ENCODE measurements around the gene ARAP1. TPM values are rescaled to one million over a fixed set of nuclear protein-coding genes. Genes with fewer than 3 reads are reported as not detected.

Gene ARAP1
- total RNA-seq, 1 donor from 2014 or later: 81.5 TPM

DNA sequence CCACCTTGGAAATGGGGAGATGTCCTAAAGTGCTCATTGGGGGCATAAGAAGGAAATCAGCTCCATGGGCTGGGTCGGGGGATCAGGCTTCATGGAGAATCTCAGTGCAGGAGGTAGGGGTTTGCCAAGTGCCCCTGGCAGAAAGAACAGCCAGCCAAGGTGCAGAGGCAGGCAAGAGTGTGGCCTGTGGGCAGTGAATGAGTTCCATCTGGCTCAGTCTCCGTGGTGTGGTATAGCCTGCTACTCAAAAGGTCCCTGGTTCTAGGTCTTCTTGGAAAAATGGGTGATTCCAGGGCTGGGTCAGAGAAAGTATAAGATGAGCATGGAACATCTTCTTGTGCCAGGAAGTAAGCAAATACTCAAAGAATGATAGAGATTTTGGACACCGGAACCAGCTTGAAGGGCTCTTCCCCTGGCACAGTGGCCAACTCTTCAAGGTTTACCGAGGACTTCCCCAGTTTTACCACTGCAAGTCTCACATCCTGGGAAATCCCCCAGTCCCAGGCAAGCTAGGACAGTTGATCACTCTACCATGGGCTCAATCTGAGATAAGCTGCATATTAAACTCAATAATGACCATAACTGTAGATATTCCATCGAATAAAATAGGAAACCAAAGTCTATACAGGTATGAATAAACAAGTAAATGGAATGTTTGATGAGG is 10.6 kb upstream of the ARAP1 start:
- Mint-ChIP-seq H3K36me3 (ENCODE audit: low read depth) (no peaks in the 10 kb centered on the region), H3K9me3 (no peaks in the 10 kb centered on the region), H3K27me3 (no peaks in the 10 kb centered on the region), H3K27ac (no peak overlapping the region), H3K4me1 (peaks cover 22% of the 10 kb centered on the region), H3K4me3 (no peak overlapping the region)
- DNase-seq: peak; percentile 68
- intact Hi-C loops (cut with micrococcal nuclease): loop anchor here (2.0 kb wide), 1 partner anchor 16 kb away; no protein-coding TSS in a partner anchor

DNA sequence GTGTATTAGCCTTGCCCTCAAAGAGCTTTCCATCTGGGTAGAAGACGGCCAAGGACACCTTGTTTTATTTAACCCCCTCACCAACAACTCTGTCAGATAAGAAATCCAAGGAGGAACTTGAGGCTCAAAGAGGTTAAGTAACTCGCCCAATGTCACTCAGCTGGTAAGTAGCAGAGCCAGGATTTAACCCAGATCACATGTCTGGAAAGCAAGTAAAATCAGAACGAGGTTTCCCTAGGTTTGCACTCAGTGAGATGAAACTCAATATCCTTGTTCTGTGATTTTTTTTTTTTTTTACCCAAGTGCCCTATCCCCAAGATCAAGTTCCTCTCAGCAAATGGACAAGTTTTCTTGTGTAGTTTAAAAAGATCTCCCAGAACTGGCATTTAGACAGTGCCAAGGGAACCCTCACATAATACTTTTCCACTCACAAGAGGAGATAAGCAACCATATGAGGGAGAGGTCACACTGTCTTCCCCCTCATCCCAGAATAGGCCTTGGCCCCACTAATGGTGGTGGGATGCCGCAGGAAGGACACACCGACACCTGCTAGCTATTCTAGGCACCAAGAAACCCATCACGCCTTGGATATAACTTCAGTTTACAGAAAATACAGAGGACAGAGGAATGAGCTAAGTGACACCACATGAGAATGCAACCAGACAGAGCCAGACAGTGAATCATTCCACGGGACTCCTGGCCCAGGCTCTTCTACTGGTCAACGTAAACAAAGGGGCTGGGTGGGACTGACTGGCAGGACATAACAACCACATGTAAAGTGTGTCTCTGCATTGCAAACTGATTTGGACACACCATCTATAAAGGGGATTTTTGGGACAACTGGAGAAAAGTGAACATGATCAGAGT is 8.6 kb upstream of the ARAP1 start:
- Mint-ChIP-seq H3K4me3 (no peak overlapping the region), H3K27me3 (no peaks in the 10 kb centered on the region), H3K4me1 (peaks cover 22% of the 10 kb centered on the region), H3K36me3 (ENCODE audit: low read depth) (peaks cover 4% of the 10 kb centered on the region), H3K9me3 (no peaks in the 10 kb centered on the region), H3K27ac (no peak overlapping the region)
- intact Hi-C loops (cut with micrococcal nuclease): no loop called here
- no peak for DNase-seq

DNA sequence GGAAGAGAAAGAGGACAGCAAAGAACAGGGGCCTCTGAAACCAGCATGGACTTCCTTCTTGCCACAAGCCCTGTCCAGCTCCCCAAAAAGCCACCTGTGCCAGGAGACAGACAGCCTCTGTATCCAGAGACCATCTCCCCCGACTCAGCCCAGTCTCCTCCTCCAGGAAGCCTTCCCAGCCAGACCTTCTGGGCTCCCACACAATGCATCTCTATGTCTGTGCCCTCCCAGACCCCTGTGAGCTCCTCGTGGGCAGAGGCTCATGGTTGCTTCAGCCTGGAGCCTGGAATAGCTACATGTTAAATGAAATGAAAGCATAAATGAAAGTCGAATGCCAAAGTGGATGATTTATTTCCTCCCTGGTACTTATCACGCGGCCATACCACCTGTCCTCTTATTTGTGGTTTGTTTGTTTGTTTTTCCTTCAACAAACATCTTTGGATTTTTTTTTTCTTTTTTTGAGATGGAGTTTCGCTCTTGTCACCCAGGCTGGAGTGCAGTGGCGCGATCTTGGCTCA is 7.3 kb upstream of the ARAP1 start:
- intact Hi-C loops (cut with micrococcal nuclease): no loop called here
- no peaks in the 10 kb centered on the region for H3K27me3 Mint-ChIP-seq
- DNase-seq: no peak
- H3K27ac Mint-ChIP-seq: no peak overlapping the region
- H3K36me3 Mint-ChIP-seq (ENCODE audit: low read depth): peaks cover 4% of the 10 kb centered on the region
- peaks cover 22% of the 10 kb centered on the region for H3K4me1 Mint-ChIP-seq
- H3K4me3 Mint-ChIP-seq: no peak overlapping the region
- no peaks in the 10 kb centered on the region for H3K9me3 Mint-ChIP-seq

DNA sequence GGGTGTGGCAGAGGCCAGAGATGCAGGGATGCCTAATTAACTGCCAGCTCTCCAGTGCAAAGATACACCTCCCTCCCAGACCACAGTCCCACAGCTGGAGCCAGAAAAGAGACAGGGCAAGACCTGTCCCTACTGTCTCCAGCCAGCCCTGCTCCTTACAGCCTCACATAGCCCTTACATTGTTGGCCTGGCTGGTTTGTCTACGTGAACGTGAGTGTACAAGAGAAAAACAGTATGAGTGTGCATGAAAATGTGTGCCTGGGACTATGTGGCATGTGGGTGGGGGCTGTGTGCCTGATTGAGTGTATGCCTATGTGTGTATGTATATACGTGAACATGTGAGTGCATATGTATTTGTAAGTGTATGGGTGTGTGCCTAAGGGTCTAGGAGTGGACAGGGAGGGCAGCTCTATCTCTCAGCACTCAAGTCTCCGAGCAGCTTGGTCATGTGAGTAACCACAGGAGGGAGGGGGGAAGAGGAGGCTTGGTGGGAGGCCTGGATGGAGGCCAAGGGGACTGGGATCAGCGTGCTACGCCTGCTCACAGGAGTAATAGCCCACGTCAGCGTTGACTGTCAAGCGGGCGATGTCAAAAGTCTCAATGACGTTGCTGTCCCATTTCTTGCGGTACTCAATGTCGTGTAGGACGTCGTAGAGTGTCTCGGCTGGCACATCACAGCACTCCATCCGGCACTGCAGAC is 6.6 kb upstream of the ARAP1 start:
- intact Hi-C loops (cut with micrococcal nuclease): no loop called here
- no peak overlapping the region for H3K27ac Mint-ChIP-seq
- H3K9me3 Mint-ChIP-seq: no peaks in the 10 kb centered on the region
- H3K36me3 Mint-ChIP-seq (ENCODE audit: low read depth): peaks cover 4% of the 10 kb centered on the region
- H3K4me1 Mint-ChIP-seq: peaks cover 22% of the 10 kb centered on the region
- no peaks in the 10 kb centered on the region for H3K27me3 Mint-ChIP-seq
- no peak overlapping the region for H3K4me3 Mint-ChIP-seq
- no peak for DNase-seq

DNA sequence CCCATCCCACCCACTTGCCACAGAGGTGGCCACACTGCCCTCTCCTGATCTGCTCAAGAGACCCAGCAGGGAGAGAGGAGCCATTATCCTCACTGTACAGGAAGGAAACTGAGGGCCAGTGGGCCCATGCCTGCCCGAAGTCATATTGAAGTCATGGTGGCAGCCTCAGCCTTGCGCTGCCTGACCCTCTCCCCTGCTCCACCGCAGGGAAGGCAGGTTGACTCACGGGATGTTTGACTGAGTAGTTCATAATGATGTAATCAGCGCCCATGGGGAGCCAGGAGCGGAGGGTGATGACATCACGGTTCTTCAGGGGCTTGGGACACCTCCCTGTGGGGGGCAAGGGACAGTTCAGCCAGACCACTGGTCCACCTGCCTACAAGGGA is 6.1 kb upstream of the ARAP1 start:
- intact Hi-C loops (cut with micrococcal nuclease): no loop called here
- Mint-ChIP-seq H3K4me1 (peaks cover 18% of the 10 kb centered on the region), H3K36me3 (ENCODE audit: low read depth) (peaks cover 4% of the 10 kb centered on the region), H3K9me3 (no peaks in the 10 kb centered on the region), H3K27me3 (no peaks in the 10 kb centered on the region), H3K27ac (no peak overlapping the region), H3K4me3 (no peak overlapping the region)
- DNase-seq: no peak

DNA sequence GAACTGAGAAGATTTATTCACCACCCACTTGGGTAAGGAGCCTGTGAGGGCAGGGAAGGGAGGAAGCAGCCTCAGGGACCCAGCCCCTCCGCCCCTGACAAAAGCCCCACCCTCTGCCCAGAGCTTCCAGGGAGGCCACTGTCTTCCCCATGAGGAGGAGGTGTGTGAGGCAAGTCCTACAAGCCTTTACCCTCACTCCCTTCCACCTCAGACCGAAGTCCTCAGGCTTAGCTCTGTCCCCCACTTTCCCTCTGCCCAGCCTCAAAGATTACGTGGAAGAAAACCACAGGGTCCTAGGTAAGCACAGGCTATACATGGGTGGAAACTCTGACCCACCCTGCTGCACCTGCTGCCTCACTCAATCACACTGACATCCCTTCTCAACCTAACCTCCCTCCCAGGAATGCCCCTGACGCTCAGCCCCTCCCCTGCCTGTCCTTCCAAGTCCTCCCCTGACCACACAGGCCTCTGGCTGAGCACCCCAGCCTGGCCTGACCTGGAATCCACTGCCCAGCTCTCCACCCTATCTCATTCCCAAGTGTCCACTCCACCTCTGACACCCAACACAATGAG is 3.6 kb upstream of the ARAP1 start:
- Mint-ChIP-seq H3K36me3 (ENCODE audit: low read depth) (peaks cover 4% of the 10 kb centered on the region), H3K4me1 (peaks cover 18% of the 10 kb centered on the region), H3K27ac (no peak overlapping the region), H3K4me3 (no peak overlapping the region), H3K27me3 (no peaks in the 10 kb centered on the region), H3K9me3 (no peaks in the 10 kb centered on the region)
- DNase-seq: no peak
- intact Hi-C loops (cut with micrococcal nuclease): no loop called here

DNA sequence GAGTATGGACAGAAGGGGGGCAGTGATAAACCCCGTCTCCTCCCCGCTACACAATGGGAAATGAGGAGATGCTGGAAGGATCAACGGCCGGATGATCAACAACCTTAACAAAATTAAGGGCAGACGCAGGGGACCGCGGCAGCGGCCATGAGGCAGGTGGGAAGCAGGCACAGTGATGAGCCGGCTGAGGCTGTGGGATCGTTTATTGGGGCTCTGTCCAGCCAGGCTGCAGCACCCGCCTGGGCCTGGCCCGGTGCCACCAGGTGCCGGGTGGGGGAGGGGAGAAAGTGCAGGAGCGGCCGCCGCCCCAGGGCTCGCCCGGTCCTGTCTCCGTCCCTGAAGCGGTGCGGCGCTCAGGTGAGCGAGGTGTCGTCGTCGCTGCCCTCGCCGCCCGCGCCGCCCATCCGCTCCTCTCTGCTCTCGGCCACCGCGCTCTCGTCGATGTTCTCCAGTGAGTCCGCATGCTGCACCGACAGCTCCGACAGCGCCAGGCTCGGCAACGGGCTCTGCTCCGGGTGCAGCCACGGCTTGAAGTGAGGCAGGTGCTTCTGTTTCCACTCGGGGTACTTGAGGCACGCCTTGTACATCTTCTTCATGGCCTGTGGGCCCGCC is 2.4 kb upstream of the ARAP1 start:
- DNase-seq: no peak
- intact Hi-C loops (cut with micrococcal nuclease): no loop called here

DNA sequence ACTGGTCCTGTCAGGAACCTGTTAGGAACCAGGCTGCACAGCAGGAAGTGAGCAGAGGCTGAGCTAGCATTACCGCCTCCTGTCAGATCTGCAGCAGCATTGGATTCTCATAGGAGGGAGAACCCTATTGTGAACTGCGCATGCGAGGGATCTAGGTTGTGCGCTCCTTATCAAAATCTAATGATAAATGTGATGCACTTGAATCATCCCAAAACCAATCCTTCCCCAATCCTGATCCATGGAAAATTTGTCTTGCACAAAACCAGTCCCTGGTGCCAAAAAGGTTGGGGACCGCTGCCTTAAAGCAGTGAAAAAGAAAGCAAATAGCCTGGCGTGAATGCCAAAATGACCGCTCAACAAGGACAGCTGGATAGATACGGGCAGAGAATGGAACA is 1.9 kb upstream of the ARAP1 start:
- Mint-ChIP-seq H3K4me3 (no peak overlapping the region), H3K9me3 (no peaks in the 10 kb centered on the region), H3K4me1 (peaks cover 23% of the 10 kb centered on the region), H3K27ac (no peak overlapping the region), H3K36me3 (ENCODE audit: low read depth) (peaks cover 4% of the 10 kb centered on the region), H3K27me3 (no peaks in the 10 kb centered on the region)
- intact Hi-C loops (cut with micrococcal nuclease): no loop called here
- no peak for DNase-seq

More for the DNA sequence above, 2.4 kb upstream of the ARAP1 start:
- no peak overlapping the region for H3K27ac Mint-ChIP-seq
- H3K27me3 Mint-ChIP-seq: no peaks in the 10 kb centered on the region
- no peak overlapping the region for H3K4me3 Mint-ChIP-seq
- H3K4me1 Mint-ChIP-seq: peaks cover 23% of the 10 kb centered on the region
- peaks cover 4% of the 10 kb centered on the region for H3K36me3 Mint-ChIP-seq (ENCODE audit: low read depth)
- H3K9me3 Mint-ChIP-seq: no peaks in the 10 kb centered on the region

DNA sequence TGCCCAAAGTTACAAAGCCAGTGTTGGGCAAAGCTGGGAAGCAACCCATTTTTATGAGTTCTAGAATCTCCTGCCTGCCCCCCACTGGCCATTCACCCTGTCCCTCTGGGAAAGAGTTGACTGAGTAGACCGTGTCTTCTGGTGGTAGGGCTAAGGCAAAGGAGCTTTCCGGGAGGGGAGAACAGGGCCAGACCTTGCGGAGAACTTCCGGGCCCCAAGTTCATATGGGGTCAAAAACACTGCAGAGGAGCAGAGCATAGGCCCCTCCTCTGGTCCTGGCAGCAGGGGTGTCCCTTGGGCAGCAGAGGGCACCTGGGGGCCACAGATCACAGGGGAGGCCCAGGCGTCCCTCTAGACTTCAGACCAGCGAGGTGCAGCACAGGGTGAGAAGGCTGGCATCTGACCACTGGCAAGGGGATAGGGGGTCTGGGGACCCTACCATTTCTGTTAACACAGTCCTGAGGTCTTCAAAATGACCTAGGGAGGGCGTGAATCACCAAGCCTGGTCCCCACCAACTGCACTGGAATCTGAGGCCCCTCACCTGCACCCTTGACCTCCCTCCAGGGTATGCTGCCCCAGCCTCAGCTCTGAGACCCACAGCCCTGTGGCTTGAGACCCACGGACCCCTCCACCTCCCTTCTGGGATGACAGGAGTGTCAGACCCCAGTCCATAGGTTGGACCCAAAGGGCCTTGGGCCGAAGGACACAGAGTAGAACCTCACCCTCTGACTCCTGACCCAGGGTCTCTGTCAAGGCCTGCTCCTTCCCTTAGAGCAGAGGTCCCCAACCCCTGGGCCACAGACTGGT is 1.3 kb upstream of the ARAP1 start:
- H3K4me3 Mint-ChIP-seq: peak overlapping the region; percentile 87
- no peak overlapping the region for H3K27ac Mint-ChIP-seq
- peaks cover 4% of the 10 kb centered on the region for H3K36me3 Mint-ChIP-seq (ENCODE audit: low read depth)
- DNase-seq: no peak
- intact Hi-C loops (cut with micrococcal nuclease): loop anchor here (2.0 kb wide), 1 partner anchor 39 kb away; no protein-coding TSS in a partner anchor
- H3K27me3 Mint-ChIP-seq: no peaks in the 10 kb centered on the region
- H3K9me3 Mint-ChIP-seq: no peaks in the 10 kb centered on the region
- peaks cover 24% of the 10 kb centered on the region for H3K4me1 Mint-ChIP-seq

DNA sequence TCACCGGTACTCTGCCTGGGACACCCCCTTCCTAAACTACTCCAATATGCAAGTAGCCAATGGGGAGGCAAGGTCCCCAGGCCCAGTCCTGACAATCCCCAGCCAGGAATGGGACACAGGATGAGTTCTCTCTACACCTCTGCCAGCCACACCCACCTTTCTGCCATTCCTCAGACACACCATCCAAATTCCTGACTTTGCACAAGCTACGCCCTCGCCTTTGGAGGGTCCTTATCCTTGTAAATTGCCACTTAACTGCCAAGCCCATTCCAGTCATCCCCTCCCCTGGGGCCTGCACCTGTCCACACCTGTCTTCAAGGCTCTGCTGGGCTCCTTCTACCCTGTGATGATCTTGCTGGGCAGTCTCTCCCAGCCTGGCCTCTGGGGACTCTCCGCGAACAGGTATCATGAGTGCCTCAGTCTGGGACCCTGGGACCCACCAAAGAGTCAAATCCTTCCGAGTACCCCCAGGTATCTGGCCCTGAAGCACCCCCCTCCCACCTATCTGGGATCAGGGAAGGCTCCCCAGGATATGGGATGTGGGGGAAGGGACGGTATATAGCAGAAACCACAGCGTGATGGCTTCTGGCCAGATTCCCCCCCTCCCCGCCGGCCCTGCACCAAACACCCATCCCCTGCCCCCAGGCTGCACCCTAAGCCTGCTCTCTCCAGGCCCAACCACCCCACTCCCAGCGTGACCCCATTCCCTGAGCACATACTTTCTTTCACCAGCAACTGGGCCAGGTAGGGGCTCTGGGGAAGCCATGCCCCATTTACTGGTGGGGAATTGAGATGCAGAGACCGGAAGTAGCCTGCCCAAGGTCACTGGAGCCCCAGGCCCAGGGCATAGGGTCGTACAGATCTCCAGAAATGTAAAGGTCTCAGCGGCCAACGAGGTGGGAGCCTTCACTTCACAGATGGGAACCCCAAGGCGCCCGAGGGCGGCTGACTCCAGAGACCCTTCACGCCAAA is 806 bp downstream of the ARAP1 start:
- Mint-ChIP-seq H3K27me3 (no peaks in the 10 kb centered on the region), H3K9me3 (no peaks in the 10 kb centered on the region), H3K4me1 (peaks cover 26% of the 10 kb centered on the region), H3K4me3 (peak overlapping the region; percentile 87), H3K36me3 (ENCODE audit: low read depth) (no peaks in the 10 kb centered on the region), H3K27ac (peak overlapping the region; percentile 84)
- DNase-seq: peak; percentile 69
- intact Hi-C loops (cut with micrococcal nuclease): loop anchor here (1.0 to 2.0 kb wide), 4 partner anchors 15 to 64 kb away; no protein-coding TSS in a partner anchor

DNA sequence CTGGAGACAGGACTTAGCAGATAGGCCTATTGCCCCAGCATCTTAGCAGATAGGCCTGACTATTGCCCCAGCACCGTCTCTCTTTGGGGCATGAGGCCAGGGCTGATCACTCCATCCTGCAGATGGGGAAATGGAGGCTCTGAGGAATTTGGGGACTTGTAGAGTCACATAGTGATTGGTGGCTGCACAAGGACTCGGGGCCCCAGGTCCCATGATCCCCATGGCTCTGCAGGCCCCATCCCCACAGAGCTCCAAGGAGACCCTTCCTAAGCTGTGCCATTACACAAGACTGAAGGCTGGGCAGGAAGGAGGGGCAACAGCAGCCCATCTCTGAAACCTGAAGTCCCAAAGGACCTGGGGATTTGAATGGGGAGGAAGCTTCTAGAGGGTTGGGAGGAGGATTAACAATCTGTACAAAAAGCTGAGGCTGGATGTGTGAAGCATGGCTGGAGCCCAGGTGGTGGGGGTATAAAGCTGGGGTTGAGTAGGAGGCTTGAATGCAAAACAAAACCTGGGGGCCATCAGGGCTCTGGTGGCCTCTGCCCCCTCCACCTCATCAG is 1.6 kb downstream of the ARAP1 start:
- H3K9me3 Mint-ChIP-seq: no peaks in the 10 kb centered on the region

More for the DNA sequence above, 1.6 kb downstream of the ARAP1 start:
- H3K4me3 Mint-ChIP-seq: peak overlapping the region; percentile 87
- DNase-seq: no peak
- intact Hi-C loops (cut with micrococcal nuclease): no loop called here
- no peaks in the 10 kb centered on the region for H3K36me3 Mint-ChIP-seq (ENCODE audit: low read depth)
- peaks cover 26% of the 10 kb centered on the region for H3K4me1 Mint-ChIP-seq
- peak overlapping the region; percentile 46 for H3K27ac Mint-ChIP-seq
- no peaks in the 10 kb centered on the region for H3K27me3 Mint-ChIP-seq
